ENCODE measurements around the gene CFAP73.

The CFAP73 gene

GRCh38 chr12:113119980-113120669 is 29.4 kb upstream of the CFAP73 start:
- no peak for DNase-seq (ENCODE audit: extremely low read depth, low read depth)

GRCh38 chr12:113120670-113121370 is 28.7 kb upstream of the CFAP73 start:
- no peak overlapping the region for H3K4me3 ChIP-seq (replicated peaks; ENCODE audit: low read depth, low read length)
- DNase-seq (ENCODE audit: extremely low read depth, low read depth), result no peak
- TF ChIP-seq, protein P1, sequence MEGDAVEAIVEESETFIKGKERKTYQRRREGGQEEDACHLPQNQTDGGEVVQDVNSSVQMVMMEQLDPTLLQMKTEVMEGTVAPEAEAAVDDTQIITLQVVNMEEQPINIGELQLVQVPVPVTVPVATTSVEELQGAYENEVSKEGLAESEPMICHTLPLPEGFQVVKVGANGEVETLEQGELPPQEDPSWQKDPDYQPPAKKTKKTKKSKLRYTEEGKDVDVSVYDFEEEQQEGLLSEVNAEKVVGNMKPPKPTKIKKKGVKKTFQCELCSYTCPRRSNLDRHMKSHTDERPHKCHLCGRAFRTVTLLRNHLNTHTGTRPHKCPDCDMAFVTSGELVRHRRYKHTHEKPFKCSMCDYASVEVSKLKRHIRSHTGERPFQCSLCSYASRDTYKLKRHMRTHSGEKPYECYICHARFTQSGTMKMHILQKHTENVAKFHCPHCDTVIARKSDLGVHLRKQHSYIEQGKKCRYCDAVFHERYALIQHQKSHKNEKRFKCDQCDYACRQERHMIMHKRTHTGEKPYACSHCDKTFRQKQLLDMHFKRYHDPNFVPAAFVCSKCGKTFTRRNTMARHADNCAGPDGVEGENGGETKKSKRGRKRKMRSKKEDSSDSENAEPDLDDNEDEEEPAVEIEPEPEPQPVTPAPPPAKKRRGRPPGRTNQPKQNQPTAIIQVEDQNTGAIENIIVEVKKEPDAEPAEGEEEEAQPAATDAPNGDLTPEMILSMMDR (IDR thresholded peaks at IDR 0.05; ENCODE audit: low read depth, low read length, missing control alignments), result no peak

More at GRCh38 chr12:113119980-113120669, 29.4 kb upstream of the CFAP73 start:
- TF ChIP-seq, protein P1 (IDR thresholded peaks at IDR 0.05; ENCODE audit: low read depth, low read length, missing control alignments), result no peak
- no peak overlapping the region for H3K4me3 ChIP-seq (replicated peaks; ENCODE audit: low read depth, low read length)

DNA sequence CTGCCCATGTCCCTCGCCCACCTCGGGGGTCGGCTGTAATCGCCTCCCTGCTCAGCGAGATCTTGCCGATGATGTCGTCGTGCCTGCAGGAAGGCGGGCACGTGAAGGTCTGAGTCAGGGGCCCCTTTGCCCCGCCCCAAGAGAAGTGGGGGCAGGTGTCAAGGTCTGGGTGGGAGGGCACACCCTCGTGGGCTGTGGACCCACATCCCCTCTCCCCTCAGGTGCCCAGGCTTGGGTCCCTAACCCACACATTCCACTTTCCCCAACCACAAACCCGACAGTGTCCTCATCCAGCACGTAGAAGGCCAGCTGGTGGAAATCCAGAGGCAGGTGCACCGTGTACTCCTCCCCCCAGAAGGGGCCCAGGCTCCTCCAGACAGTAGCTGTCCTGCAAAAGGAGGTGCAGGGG is 21.7 kb upstream of the CFAP73 start:
- H3K4me3 ChIP-seq (replicated peaks; ENCODE audit: low read depth, low read length), result no peak overlapping the region
- no peak for DNase-seq (ENCODE audit: extremely low read depth, low read depth)
- TF ChIP-seq, protein P1 (IDR thresholded peaks at IDR 0.05; ENCODE audit: low read depth, low read length, missing control alignments), result no peak

GRCh38 chr12:113128802-113129663 is 20.5 kb upstream of the CFAP73 start:
- TF ChIP-seq, protein P1 (IDR thresholded peaks at IDR 0.05; ENCODE audit: low read depth, low read length, missing control alignments), result no peak
- no peak for DNase-seq (ENCODE audit: extremely low read depth, low read depth)
- H3K4me3 ChIP-seq (replicated peaks; ENCODE audit: low read depth, low read length), result no peak overlapping the region

DNA sequence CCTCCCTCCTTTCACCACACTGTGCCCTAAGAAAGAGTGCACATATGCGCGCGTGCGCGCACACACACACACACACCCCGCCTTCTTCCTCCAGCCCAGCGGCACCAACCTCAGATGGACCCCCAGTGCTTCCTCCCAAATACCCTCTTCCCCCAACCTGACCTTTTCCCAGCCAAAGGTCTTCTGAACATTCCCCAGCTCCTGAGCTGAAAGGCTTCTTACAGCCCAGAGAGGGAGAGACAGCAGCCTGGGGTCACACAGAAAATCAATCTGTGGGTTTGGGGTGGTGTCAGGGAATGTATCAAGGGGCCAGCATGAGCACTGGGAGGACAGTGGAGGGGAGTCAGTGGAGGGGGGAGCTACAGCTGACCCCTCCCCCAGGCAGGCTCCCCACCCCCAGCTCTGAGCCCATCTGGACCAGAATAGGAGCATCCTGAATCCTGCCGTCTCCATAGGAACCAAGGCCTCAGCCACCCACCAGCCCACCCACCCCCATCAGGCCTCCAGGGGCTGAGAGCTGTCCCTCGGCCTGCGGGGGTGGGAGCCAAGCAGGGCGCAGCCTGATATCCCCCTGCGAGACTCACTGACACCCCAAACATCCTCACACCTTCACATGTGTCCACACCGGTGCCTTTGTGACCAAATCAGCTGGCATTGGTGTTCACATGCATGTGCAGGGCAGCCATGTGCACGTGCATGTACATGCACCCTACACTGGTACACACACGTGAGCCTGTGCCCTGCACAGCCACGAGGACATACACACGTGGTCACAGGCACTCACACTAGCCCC is 19.7 kb upstream of the CFAP73 start:
- TF ChIP-seq, protein P1 (IDR thresholded peaks at IDR 0.05; ENCODE audit: low read depth, low read length, missing control alignments), result no peak
- DNase-seq (ENCODE audit: extremely low read depth, low read depth), result no peak
- no peak overlapping the region for H3K4me3 ChIP-seq (replicated peaks; ENCODE audit: low read depth, low read length)

Measured in HFF-Myc (cell line).